GM19372 (cell line): ENCODE results near the gene TFDP2.
"Not testable (repeated sequence)": the region's sequence is repeated elsewhere in the genome, so short reads cannot be mapped to it uniquely, and the experiment has no call there.

Experiments
- ATAC-seq: cut with Tn5 transposase; IDR thresholded peaks from one replicate; pipeline ENCODE4 v1.9.1; 2021; ENCODE audit warnings: mild to moderate bottlenecking, low read depth, moderate library complexity; ENCODE audit not compliant: unreplicated experiment

Gene TFDP2

DNA sequence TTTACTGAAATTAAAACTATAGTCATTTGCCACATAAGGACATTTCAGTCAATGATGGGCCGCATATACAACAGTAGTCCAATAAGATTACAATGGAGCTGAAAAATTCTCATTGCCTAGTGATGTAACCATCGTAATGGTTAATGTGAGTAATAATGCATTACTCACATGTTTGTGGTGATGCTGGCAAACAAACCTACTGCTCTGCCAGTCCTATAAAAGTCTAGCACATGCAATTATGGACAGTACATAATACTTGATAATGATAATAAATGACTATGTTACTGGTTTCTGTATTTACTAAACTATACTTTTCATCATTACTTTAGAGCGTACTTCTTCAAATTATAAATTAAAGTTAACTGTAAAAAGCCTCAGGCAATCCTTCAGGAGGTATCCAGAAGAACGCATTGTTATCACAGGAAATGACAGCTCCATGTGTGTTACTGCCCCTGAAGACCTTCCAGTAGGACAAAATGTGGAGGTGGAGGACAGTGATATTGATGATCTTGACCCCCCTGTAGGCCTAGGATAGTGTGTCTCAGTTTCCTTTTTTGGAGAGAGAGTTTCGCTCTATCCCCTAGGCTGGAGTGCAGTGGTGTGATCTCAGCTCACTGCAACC lies 170.2 kb downstream of the TFDP2 start:
- ATAC-seq, result no peak

DNA sequence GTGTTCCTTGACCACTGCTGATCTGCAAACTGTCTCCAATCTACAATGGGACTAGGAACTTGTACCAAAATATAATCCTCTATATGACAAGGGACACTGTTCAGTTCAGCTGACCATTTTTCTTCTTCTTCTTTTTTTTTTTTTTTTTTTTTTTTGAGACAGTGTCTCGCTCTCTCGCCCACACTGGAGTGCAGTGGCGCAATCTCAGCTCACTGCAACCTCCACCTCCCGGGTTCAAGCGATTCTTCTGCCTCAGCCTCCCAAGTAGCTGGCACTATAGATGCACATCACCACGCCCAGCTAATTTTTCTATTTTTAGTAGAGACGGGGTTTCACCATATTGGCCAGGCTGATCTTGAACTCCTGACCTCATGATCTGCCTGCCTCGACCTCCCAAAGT lies 174.6 kb downstream of the TFDP2 start:
- not testable (repeated sequence) for ATAC-seq

DNA sequence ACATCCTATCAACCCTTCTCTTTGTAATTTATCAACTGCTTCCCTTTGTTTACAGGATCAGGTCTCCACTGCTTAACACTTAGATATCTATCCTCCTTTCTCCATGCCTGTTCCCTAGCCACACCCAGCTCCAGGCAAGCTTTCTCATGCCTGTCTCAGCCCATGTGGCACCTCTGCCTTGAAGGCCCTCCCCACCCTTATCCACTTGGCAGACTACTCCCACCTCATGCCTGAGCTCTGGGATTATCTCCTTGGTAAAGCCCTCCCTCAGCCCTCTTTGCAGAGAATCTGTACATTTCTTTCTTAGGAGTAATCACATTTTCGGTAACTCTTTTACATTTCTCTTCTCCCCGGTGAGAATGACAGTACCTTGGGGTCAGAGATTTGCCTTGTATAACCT lies 176.9 kb downstream of the TFDP2 start:
- no peak for ATAC-seq

DNA sequence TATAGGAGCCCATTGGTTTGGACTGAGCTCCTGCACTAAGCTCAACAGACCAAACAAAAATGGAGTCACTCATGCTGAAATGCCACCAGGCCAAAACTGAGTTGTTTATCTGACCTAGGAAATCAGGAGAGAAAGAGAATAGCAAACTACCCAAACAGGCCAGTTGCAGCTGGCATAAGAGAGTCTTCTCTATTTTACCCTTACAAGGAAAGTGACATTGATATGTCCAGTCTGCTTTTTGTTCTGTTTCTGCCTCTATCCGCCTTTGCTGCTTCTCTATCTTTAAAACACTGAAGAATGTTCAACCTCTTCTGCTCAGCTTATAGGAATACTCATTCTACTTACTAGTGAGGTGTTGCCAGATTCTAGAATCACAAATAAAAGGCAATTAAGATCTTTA lies 177.8 kb downstream of the TFDP2 start:
- ATAC-seq, result no peak

DNA sequence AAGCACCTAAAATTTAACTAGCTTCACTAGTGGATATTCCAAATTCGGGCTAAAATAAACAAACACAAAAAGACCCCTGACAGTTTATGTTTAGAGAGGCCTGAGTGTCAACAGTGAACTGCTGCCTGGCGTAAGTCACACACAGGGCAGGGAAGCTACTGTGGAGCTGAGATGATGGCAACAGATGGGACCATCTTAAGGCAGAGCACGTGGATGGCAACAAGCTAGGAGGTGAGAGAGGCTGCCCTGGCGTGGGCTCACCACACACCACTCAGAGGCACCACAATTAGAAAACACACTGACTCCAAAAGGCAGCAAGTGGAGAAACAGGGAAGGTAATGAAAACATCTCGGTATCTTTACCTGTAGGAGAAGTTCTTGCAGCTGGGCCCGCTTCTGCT lies 179.6 kb downstream of the TFDP2 start:
- no peak for ATAC-seq

DNA sequence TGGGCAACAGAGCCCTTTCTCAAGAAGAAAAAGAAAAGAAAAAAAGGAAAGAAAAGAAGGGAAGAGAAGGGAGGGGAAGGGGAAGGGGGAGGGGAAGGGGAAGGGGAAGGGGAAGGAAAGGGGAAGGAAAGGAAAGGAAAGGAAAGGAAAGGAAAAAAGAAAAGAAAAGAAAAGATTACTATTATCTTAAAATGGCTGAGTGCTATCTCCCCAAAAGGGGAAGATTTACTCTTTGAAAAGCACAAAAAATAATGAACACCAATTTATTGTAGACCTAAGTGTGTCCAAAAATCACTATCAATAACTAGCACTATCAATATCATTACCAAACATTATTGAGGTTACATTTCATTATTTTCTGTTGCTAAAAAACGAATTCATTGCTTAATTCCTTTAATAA lies 183.9 kb downstream of the TFDP2 start:
- no peak for ATAC-seq

DNA sequence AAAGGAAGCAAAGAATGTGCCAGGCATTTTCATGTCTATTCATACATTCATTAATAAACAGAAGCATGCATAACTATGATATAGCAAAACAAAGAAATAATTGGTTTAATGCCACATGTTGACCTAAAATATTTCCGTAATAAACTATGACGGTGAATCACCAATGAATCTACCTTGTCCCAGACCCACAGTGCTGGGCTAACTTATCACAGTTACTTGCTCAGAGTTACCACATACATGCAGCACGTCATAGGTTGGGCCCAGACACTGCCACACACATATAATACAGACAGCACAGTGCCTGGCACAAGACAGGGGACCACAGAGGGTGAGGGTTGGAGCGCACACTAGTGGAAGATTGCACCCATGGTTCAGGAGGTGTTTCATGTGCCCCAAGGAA lies 186.0 kb downstream of the TFDP2 start:
- no peak for ATAC-seq

DNA sequence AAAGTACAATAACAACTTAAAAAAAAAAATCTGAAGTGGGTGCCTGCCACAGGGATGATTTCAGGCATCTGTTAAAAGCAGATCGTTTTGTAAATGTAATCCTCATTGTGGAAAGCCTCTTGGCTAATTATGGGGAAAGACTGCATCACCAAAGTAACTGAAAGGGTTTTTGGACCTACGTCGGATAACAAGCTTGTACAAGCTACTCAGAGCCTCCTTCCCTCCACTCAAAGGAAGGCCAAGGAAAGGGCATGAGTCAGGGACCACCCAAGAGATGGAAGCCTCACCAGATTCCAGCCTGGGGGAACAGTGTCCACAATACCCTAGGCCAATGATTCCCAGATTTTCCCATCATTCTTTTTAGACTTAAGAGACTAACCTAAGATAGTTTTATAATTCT lies 188.6 kb downstream of the TFDP2 start:
- ATAC-seq, result no peak

DNA sequence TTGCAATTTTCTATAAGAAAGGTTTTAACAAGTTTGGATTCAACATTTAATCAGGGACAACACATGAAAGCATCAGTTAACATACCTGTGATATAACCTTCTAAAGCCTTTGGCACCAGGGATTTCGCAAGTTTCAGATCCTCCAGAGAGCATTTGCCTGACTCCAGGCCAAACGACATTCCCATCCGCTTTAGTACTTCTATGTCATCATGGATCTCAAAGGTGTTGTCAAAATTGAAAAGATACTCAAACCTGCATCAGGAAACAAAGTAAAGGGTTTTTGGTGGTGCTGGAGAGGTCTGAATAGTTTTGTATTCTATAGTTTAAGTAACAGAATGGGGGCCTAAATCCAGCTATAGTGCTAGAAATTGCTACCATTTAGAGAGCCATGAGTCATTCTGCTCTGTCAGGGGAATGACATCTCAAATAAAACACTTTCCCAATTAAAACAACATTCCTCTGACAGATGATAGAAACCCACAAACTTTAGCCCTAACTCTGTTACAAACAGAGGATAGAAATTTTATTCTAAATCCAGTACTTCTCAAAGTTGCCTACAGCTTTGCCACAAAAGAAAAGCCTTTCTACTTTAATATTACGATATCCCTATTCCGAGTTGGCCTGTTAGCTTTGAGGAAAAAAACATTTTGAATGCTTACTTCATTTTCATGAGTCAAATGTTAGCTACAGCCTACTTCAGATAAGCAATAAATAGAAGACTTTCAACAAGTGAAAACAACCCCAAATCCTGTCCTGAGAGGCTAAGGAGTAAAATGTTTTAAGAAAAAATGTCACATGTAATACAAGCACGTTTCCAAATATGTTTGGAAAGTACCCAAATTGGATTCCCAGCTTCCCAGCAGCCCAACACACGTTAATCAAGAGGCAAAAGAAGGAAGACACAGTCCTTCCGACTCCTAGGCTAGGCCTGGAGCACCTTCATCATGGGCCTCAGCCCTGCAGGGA lies 189.5 kb downstream of the TFDP2 start:
- no peak for ATAC-seq

DNA sequence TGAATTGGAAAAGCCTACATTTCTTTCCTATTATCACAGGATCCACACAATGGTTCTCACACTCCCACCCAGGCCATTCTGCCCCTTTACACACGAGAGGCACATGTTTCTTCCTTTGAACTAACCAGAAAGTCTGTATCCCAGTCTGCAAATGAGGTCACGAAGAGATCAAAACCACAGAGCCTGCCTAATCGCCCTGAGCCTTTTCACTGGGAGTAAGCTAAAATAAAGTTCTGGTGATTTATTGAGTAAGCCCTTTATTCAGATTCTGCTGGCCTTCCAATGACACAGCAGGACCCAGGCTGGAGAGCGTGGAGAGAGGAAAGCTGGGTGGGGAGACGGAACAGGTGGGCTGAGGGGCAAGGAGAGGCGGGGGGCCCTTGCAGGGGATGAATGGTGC lies 194.2 kb downstream of the TFDP2 start:
- ATAC-seq, result no peak

DNA sequence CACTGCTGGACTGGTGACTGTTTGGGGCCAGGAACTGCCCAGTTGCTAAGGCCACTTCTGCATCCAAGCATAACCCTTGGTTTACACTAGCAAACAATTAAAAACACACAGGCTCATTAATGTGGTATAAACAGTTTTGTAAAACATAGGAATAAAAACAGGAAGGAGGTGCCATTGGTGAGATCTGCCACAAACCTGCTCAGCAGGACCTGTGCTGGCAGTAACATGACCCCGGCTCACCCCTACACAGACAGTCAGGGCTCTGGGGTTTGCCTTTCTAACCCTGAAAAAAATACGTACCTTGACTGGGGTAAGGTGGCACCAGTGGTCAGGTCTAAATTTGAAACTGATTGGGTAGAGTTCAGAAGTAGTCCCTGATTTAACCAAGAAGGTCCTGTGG lies 196.7 kb downstream of the TFDP2 start:
- no peak for ATAC-seq

DNA sequence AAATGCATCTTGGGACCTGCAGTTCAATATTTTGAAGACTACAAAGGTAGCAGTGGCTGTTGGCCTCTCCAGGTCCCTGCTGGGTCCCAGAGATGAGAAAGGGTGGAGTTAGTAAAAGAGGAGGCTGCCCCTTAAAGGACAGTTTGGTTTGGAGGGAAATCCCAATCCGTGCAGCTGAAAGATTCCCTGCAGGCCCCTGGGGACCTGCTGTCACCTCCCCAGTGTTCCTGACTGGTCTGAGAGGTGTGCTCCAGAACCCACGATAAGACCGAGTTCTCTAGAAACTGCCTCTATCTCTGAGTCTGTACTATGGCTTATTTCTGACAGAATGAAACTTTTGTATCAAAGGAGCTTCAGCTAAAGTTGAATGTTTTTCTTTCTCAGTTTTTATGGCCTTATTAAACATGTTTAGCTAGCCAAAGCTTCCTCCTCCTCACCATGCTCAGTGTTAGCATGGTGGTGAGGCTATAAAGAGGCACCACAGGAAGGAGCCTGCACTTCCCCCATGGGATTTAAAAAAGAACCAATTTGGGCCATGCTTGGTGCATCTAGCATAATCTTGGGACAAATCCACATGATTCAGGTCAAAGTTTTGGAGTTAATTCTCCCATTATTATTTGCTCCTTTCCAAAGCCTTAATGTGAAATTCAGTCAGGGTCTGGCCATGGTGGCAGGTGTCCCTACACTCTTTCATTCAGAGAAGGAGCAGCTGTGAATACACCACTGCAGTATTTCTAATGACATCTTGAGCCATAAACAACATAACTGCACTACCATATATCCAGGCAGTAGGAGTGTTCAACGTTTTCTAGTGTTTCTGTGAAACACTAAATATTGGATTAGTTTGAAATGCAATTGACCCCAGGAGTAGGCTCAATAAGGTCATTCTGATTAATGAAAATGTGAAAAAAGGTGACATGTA lies 198.5 kb downstream of the TFDP2 start:
- no peak for ATAC-seq

DNA sequence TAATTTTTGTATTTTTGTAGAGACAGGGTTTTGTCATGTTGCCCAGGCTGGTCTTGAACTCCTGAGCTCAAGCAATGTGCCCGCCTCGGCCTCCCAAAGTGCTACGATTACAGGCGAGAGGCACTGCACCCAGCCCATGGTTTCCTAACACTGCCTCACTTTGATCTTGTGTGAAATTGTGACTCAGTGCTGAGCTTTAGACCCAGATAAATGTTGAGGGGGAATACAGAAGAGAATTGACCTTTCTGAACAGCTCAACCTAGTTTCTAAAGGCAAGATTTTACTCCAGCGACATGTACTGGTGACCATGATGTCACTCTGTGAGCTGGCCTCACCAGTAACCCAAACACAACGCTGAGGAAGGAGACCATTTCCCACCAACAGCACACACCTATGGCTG lies 199.4 kb downstream of the TFDP2 start:
- no peak for ATAC-seq

DNA sequence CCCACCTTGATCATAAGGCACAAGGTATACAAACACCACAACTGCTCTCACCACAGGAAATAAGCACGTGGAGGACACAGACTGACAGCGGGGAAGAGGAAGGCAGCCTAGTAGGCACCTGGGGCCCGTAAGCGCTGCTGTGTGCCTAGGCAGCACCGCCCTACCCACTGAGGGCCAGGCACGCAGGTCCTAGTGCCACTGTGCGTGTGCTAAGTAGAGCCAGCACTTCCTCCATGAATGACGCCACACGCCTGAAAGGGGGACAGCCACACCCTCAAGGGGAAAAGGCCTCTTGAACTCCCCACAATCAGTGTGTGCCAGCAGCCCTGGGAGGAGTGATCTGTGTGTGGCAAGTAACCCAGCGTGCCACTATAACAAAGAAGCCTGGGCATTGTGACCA lies 199.9 kb downstream of the TFDP2 start:
- ATAC-seq, result no peak

DNA sequence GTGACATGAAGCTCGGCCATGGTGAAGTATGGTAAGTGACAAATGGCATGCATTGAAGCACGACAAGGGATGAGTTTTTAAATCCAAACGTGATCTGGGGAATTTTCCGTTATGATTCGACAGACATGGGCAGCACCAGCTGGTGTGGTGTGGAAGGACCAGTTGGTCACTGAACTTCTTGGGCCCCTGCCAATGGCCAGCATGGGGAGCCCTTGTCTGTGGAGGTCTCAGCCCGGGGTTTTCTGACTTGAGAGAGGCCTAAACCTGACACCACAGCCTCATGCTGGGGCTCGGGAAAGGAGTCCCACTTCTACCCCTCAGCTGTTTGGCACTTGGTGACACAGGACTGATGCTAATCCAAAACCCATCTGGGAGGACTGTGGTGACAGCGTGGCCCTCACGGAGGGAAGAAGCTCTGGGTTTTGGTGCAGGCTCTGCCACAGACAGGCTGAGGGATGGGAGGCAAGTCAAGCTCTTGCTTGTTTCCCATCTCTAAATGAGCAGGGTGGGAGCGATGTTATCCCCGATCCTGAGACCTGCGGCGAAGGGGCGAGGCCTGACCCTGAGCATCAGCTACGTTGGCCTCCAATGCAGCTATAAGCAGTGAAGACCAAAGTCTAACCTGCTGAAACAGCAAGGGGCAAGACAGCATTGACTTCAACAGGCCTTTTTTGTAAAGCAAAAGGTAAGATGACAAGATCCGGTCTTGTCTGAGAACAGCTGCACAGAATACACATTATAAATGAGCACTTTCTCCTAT lies 203.4 kb downstream of the TFDP2 start:
- ATAC-seq, result no peak

DNA sequence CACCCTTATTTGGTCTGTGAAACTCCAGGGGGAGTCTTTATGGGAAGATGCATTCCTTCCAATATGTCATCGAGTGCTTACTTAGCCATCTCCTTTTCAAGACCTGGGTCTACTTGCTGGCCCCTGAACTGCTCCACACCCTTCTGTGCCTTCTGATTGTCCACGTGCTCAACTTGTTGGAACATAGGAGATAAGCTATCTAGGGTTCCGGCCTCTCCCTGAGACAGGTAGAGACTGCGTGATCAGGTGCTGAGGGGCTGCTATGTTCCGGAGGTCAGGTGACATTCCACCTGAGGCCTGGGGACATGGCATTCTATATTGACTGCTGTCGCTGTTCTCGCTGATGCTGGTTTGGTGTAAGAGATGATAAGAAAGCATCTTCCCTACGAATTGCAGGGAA lies 207.3 kb downstream of the TFDP2 start:
- ATAC-seq, result no peak

DNA sequence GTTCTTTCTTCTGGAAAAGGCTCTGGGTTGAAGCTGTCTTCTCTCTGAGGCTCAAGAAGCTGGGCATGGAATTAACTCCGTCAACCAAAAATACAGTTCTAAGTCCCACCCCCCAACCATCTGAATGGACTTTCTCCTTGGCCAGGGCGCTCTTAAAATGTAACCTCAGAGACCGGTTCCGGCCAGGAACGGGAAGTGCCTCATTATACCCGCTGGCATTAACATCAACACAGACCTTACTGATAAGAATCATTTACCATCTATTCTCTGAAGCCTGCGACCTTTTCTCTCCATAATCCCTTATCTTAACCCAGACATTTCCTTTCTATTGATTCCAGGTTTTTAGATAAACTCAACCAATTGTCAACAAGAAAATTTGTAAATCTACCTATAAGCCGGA lies 208.3 kb downstream of the TFDP2 start:
- no peak for ATAC-seq

DNA sequence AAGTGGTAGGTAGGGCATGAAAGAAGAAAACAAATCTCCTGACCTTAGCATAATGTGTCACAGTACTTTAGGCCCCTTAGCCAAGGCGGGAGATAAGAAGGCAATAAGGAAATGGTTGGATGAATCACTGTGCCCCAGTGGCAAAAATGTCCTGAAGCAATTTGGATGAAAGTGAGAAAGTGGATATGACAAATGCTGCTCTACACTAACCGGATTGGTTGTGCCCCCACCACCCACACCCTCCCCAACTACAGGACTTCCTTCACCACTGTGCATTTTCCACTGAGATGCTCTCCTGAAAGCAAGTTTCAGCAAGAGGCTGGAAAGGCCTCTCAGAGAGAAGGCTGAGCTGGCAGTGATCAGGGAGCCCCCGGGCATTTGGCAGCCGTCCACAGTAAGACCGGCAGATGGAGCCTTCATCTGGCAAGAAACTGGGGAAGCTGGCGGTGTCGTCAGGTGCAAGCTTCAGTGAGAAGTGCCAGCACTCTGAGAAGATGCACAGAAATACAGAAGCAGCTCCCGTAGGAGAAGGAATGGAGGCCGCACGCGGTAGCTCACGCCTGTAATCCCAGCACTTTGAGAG lies 209.1 kb downstream of the TFDP2 start:
- ATAC-seq, result no peak

DNA sequence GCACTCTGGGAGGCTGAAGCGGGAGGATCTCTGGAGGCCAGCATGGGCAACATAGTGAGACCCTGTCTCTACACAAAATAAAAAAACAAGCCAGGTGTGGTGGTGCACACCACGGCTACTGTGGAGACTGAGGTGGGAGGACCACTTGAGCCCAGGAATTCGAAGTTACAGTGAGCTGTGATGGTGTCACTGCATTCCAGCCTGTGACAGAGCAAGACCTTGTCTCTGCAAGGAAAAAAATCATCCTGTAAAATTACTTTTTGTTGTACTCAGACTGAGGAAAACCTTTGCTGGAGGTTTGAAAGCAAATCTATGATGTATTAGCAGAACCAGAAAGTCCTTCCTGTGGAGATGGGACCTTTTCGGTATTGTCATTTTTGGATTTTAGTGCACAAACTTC lies 209.6 kb downstream of the TFDP2 start:
- ATAC-seq, result no peak

DNA sequence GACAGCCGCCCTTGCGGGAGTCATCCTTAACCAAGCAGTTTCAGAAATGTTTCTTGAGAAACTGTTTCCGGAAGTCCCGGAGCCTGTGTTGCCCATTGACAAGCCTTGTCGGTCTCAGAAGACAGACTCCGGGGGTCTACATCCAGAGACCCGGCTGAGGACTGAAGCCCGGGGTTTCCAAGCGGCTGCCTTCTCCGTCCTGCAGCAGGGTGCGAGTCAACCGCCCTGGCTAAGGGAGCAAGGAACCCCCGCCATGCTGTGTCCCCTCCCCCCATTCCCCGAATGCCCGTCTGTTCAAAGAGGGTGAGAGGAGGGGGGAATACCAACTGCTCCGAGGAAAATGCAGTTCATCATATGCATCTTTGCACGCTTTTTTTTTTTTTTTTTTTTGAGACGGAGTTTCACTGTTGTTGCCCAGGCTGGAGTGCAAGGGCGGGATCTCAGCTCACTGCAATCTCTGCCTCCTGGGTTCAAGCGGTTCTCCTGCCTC lies 211.3 kb downstream of the TFDP2 start:
- no peak for ATAC-seq
